Glutamatergic neuron (in vitro differentiated cells): ENCODE data around the gene SIX2. TPM values are rescaled to one million over a fixed set of nuclear protein-coding genes. Genes with fewer than 3 reads are reported as not detected.

ENCODE experiments used
- total RNA-seq: library from RNA; stranded (reverse); fragmentation: NEBNext Ultra II Directional; extraction: Animal tissue kit (Norgen Biotek cat#: 25700); gene quantifications from one replicate; pipeline ENCODE4 v1.2.1, GENCODE V29; 2021; ENCODE audit not compliant: unreplicated experiment

Gene SIX2
- total RNA-seq, 1 donor from 2014 or later, result 0.56 TPM

Other genes starting within 250 kb of the SIX2 start
- gene SIX3, start 67.8 kb downstream of the SIX2 start, total RNA-seq, result 0.86 TPM